HepG2 (cell line): ENCODE data around the gene APOL5. TPM values are rescaled to one million over a fixed set of nuclear protein-coding genes. Genes with fewer than 3 reads are reported as not detected.

ENCODE experiments used
- ATAC-seq: fragments of 200-7000 bp; cut with Tn5 transposase; 3 replicates; pipeline ENCODE4 v1.9.1; 2020; ENCODE audit warnings: mild to moderate bottlenecking, moderate library complexity
- BruUV-seq: library from RNA; stranded (reverse); fragments of 400-500 nt; replicated peaks from 2 replicates; lab custom pipeline; 2021; lab: Mats Ljungman, UMichigan
- CTCF ChIA-PET: fragments of 300-600 bp; formaldehyde crosslinking; extraction: SDS; loops from one replicate; lab custom pipeline; 2021; ENCODE audit warnings: low total read pairs, inconsistent platforms, low intra/inter-chr PET ratio; lab: Yijun Ruan, JAX
- POLR2A ChIA-PET: fragments of 350-600 bp; sonication (Branson Sonifier 250); formaldehyde crosslinking; loops from one replicate; lab custom pipeline; 2020; ENCODE audit warnings: antibody characterized with exemption, inconsistent platforms; lab: Yijun Ruan, JAX
- DNase-seq: peaks from one replicate; pipeline ENCODE4 v3.0.0-alpha.2; 2015; ENCODE audit warnings: low spot score
- FAIRE-seq: peaks from 3 replicates; lab custom pipeline; 2011; peaks lifted over from hg19 to GRCh38; lab: Jason Lieb, UNC
- H2AFZ ChIP-seq: one replicate; pipeline ENCODE4 v1.6.1; 2011; ENCODE audit warnings: low read length, inconsistent platforms
- H3K27ac ChIP-seq: fragments of 300-600 bp; 3 replicates; pipeline ENCODE4 v1.8.0; 2011; ENCODE audit warnings: mixed run types, mild to moderate bottlenecking, mixed read lengths, low read length, inconsistent platforms; ENCODE audit not compliant: insufficient read depth; ENCODE audit errors: extremely low read length
- H3K27me3 ChIP-seq, 2 experiments: fragments of 200-600 bp in 1 of 2; 2 replicates in 1 of 2; 3 replicates in 1 of 2; pipeline versions ENCODE4 v1.6.0 to v1.8.0; 2011; ENCODE audit warnings: low read length in 2 of 2, mild to moderate bottlenecking in 2 of 2, moderate library complexity in 2 of 2, inconsistent platforms in 1 of 2; ENCODE audit not compliant: insufficient read depth in 2 of 2, control insufficient read depth in 1 of 2
- H3K36me3 ChIP-seq, 2 experiments: fragments of 200-600 bp in 1 of 2; replicated peaks in 1 of 2; 2 replicates in 1 of 2; 3 replicates in 1 of 2; pipeline versions ENCODE4 v1.5.1 to v1.8.0; 2011; ENCODE audit warnings: low read length in 2 of 2, inconsistent platforms in 1 of 2; ENCODE audit not compliant: insufficient read depth in 2 of 2, control insufficient read depth in 1 of 2
- H3K4me1 ChIP-seq: 2 replicates; pipeline ENCODE4 v1.5.1; 2012; ENCODE audit warnings: low read length, inconsistent platforms; ENCODE audit not compliant: insufficient read depth
- H3K4me2 ChIP-seq: 2 replicates; pipeline ENCODE4 v1.6.0; 2011; ENCODE audit warnings: low read depth, low read length, inconsistent platforms
- H3K4me3 ChIP-seq, 3 experiments: fragments of 200-600 bp in 1 of 3; sonication (generic), shearing (Covaris generic) in 1 of 3; replicated peaks in 1 of 3; 2 replicates each; pipeline ENCODE4 v1.5.1; 2011 to 2016; ENCODE audit warnings: low read length in 3 of 3, inconsistent platforms in 2 of 3, low read depth in 2 of 3, mild to moderate bottlenecking in 2 of 3, control low read depth in 1 of 3, mixed read lengths in 1 of 3; ENCODE audit not compliant: insufficient read depth in 1 of 3
- H3K79me2 ChIP-seq: one replicate; pipeline ENCODE4 v1.6.1; 2011; ENCODE audit warnings: low read length, inconsistent platforms; ENCODE audit not compliant: insufficient read depth
- H3K9ac ChIP-seq: 2 replicates; pipeline ENCODE4 v1.6.0; 2011; ENCODE audit warnings: mild to moderate bottlenecking, low read depth, low read length, inconsistent platforms; ENCODE audit not compliant: insufficient read depth
- H3K9me3 ChIP-seq: 2 replicates; pipeline ENCODE4 v1.5.1; 2012; ENCODE audit warnings: mild to moderate bottlenecking, low read length
- H4K20me1 ChIP-seq: 2 replicates; pipeline ENCODE4 v1.6.0; 2011; ENCODE audit warnings: inconsistent platforms, mild to moderate bottlenecking, low read length, moderate library complexity; ENCODE audit not compliant: insufficient read depth
- NFKB2 ChIP-seq: sonication (generic); formaldehyde crosslinking; IDR thresholded peaks from 2 replicates; pipeline ENCODE4 v1.4.0; 2020; ENCODE audit warnings: missing genetic modification reagents, borderline replicate concordance
- PHF21A ChIP-seq: sonication (generic); formaldehyde crosslinking; IDR thresholded peaks from 2 replicates; pipeline ENCODE4 v1.5.0; 2020; ENCODE audit warnings: mild to moderate bottlenecking, missing genetic modification reagents
- PITX1 ChIP-seq: sonication (generic); formaldehyde crosslinking; IDR thresholded peaks from 2 replicates; pipeline ENCODE4 v1.5.1; 2020; ENCODE audit warnings: mild to moderate bottlenecking, missing genetic modification reagents
- SYNCRIP ChIP-seq: fragments of 200-400 bp; formaldehyde crosslinking; IDR thresholded peaks from 2 replicates; pipeline ENCODE4 v1.6.1; 2018; ENCODE audit warnings: mild to moderate bottlenecking, low read depth, low read length; ENCODE audit not compliant: insufficient read depth
- TSC22D2 ChIP-seq: sonication (generic); formaldehyde crosslinking; IDR thresholded peaks from 2 replicates; pipeline ENCODE4 v1.5.1; 2020; ENCODE audit warnings: missing genetic modification reagents, mild to moderate bottlenecking, borderline replicate concordance
- YEATS4 ChIP-seq: sonication (generic); formaldehyde crosslinking; IDR thresholded peaks from 2 replicates; pipeline ENCODE4 v1.4.0; 2020; ENCODE audit warnings: missing genetic modification reagents, borderline replicate concordance
- ZMAT3 ChIP-seq: sonication (generic); formaldehyde crosslinking; conservative IDR thresholded peaks from 2 replicates; pipeline ENCODE4 v1.7.0; 2021; ENCODE audit warnings: missing genetic modification reagents
- ZNF326 ChIP-seq: sonication (generic); formaldehyde crosslinking; IDR thresholded peaks from 2 replicates; pipeline ENCODE4 v1.4.0; 2020; ENCODE audit warnings: missing genetic modification reagents, borderline replicate concordance
- ZNF589 ChIP-seq: sonication (generic); formaldehyde crosslinking; conservative IDR thresholded peaks from 2 replicates; pipeline ENCODE4 v1.8.0; 2022; ENCODE audit warnings: mild to moderate bottlenecking, moderate library complexity, missing genetic modification reagents
- ZNF761 ChIP-seq: sonication (generic); formaldehyde crosslinking; conservative IDR thresholded peaks from 2 replicates; pipeline ENCODE4 v1.4.0; 2020; ENCODE audit warnings: mild to moderate bottlenecking, missing genetic modification reagents
- ZNF883 ChIP-seq: sonication (generic); formaldehyde crosslinking; IDR thresholded peaks from 2 replicates; pipeline ENCODE4 v1.5.1; 2020; ENCODE audit warnings: mild to moderate bottlenecking, missing genetic modification reagents; ENCODE audit errors: not compliant biosample characterization
- WGBS: methylation state at CpG from one replicate; pipeline ENCODE4 v1.1.6; 2017; ENCODE audit warnings: low lambda C conversion rate; 5-methylcytosine and 5-hydroxymethylcytosine counted together
- in situ Hi-C: cut with HindIII; loops from 2 replicates; pipeline ENCODE4 v1.10.0; 2017; ENCODE audit warnings: low pct_unique_long_range_greater_than_20kb; ENCODE audit not compliant: extremely low pct_ligation_motif_present
- intact Hi-C: fragments of 100-400 bp; cut with micrococcal nuclease; formaldehyde crosslinking; loops from one replicate; pipeline ENCODE4 v1.10.0; 2022; ENCODE audit not compliant: unreplicated experiment
- polyA plus RNA-seq, 8 experiments: library from polyadenylated mRNA; depleted of rRNA in 3 of 8; stranded (reverse) in 7 of 8; unstranded in 1 of 8; fragments of >200 nt; fragmentation: Illumina TruSeq in 4 of 8; extraction: Trizol in 4 of 8; gene quantifications; 2 replicates each; pipeline versions ENCODE4 v1.2.1 to v1.2.3, GENCODE V29; 2011 to 2016; ENCODE audit warnings: low read depth in 4 of 8, missing spikeins in 1 of 8, mixed read lengths in 1 of 8; ENCODE audit not compliant: insufficient read depth in 1 of 8
- total RNA-seq, 5 experiments: library from RNA; depleted of rRNA; stranded (reverse); fragments of >200 nt; fragmentation: Illumina TruSeq; extraction: Trizol; gene quantifications; 2 replicates each; pipeline ENCODE4 v1.2.3, GENCODE V29; 2016; ENCODE audit warnings: low read depth in 1 of 5

The APOL5 gene
- total and polyA plus RNA-seq, 2 of the 13 experiments (the other 11 are each of a cell fraction or from before 2014, with no cell fraction given): not detected

- TF ChIP-seq ZNF589 (no peak), ZNF761 (CRISPR knock-in tag) (no peak), PHF21A (CRISPR knock-in tag) (no peak), ZMAT3 (CRISPR knock-in tag) (no peak), ZNF326 (CRISPR knock-in tag) (no peak), PITX1 (CRISPR knock-in tag) (no peak), ZNF883 (CRISPR knock-in tag) (no peak)
Observed at GRCh38 chr22:35734517-35734827, 16.8 kb downstream of the APOL5 start (continued).

- no peak overlapping the region for H3K9ac ChIP-seq
- POLR2A ChIA-PET: no interaction called here
- no peaks in the 10 kb centered on the region for H4K20me1 ChIP-seq
- CTCF ChIA-PET: no interaction called here
- WGBS: 84% methylated on average over 1 of the region's 1 CpG
- no peaks in the 10 kb centered on the region for H3K79me2 ChIP-seq
- no peak for ATAC-seq
- peaks cover 8% of the 10 kb centered on the region; the same call in 1 of the 2 replicates for H3K4me1 ChIP-seq
- in situ Hi-C loops: loop anchor here (10.0 to 25.0 kb wide), 3 partner anchors 101 to 377 kb away; no protein-coding TSS in a partner anchor
- no peak overlapping the region for H3K4me3 ChIP-seq
- 0 out of 5 replicates have a peak, but pooled peaks cover 0 to 1% of the 10 kb centered on the region in 2 experiments for H3K36me3 ChIP-seq
- no TSS peak for BruUV-seq
- H3K27ac ChIP-seq: no peak overlapping the region
- intact Hi-C loops: no loop called here
- H3K9me3 ChIP-seq: no peaks in the 10 kb centered on the region
- no peak for FAIRE-seq
- no peak overlapping the region for H3K4me2 ChIP-seq
- DNase-seq: no peak
- no peak for TF ChIP-seq SYNCRIP
- no peak for TF ChIP-seq TSC22D2 (CRISPR knock-in tag)
- TF ChIP-seq YEATS4 (CRISPR knock-in tag): no peak
- TF ChIP-seq NFKB2 (CRISPR knock-in tag): no peak
- H3K27me3 ChIP-seq: peaks cover 0 to 12% of the 10 kb centered on the region in 2 experiments; a peak in 1 of 5 replicates
- H2AFZ ChIP-seq: no peak overlapping the region
Observed at GRCh38 chr22:35735542-35735941, 17.9 kb downstream of the APOL5 start.
